HG03521 (cell line): ENCODE data around the gene SHB.

ENCODE experiments used
- ATAC-seq: cut with Tn5 transposase; IDR thresholded peaks from one replicate; pipeline ENCODE4 v1.9.1; 2021; ENCODE audit warnings: mild to moderate bottlenecking, moderate library complexity; ENCODE audit not compliant: unreplicated experiment

SHB gene

DNA sequence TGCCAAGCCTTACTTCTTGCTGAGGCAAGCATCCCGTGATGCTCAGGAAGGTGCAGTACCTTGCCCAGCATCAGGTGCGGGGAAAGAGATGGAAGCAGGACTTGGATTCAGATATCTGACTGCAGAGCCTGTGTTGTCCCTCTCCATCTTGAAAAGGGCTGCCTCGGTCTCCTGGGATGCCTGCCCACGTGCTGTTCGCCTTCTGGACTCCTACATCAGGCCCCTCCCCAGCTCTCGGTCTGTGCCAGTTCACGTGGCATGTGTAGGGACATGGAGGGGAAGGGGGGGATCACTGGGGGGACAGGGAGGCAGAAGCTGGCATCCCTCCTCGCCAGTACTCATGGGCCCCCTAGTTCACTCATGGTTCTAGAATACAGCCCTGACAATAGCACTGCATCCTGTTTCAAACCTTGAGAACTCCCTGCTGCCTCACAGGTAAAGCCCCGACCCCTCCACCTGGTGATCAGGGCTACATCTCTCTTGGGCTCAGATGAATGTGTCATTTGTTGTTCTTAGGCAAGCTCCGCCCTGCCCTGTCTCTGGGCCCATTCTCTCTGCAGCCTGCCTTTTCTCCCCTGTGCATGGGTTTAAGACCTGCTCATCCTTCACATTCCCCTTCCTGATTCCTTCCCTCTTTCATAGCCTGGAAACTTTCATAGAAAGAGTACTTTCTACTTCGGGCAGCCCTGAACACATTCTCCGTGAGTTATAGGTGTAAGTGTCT, 126.2 kb downstream of the SHB start:
- ATAC-seq, result no peak

DNA sequence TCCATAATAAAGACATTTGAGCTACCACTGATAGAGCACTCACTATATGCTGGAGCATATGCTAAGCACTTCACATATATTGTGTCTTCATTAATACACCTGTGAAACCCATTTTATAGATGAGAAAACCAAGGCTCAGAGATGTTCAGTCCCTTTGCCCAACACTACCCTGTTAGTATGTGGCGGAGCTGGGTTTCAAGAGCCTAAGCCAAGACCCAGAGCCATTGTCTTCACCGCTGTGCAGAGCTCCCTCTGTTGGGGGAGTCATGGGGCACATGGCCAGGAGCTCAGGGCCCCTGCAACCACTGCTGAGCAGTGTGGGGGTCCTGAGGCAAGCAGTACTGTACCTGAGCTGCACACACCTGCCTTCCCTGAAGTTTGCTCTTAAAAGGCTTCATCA, 127.8 kb downstream of the SHB start:
- ATAC-seq, result no peak

DNA sequence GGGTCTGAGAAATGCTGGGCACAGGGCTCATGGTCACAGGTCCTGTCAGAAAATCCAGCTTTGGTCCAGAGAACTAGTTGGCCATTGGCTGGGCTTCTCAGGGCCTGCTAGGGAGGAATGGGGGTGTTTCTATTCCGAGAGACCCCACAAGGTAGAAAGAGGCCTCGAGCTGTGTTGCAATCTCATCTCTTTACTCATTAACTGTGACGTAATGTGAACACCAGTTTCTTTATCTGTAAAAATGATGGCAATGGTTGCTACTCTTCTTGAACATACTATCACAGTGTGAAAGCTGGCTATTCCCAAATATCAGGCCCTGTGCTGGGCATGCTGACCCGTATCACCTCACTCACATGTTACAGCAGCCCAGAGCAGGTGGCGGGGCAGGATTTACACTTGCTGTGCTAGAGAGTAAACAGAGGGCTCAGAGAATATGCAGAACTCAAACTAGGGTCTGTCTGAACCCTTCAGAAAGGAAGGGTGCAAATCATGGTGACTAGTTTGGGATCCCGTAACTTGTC, 129.4 kb downstream of the SHB start:
- ATAC-seq, result no peak

GRCh38 chr9:37938121-37938891, 130.7 kb downstream of the SHB start:
- ATAC-seq, result no peak

DNA sequence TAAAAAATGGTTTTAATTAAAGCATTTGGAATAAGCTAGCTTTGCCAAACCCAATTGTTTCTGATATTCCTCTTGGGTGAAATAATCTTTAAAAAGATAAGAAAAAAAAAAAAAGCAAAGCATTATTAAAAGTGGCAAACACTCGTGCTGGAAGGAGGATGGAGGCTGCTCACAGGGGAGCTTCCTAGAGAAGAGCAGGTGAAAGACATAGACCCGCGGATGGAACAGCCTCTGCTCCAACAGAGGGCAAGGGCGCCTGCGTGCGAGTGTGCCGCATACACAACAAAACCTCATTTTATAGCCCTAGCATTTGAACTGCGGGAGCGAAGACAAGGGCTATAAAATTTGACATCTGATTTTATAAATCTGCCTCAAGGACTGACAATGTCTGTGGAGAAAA, 131.7 kb downstream of the SHB start:
- ATAC-seq, result no peak

GRCh38 chr9:37936965-37937364, 132.1 kb downstream of the SHB start:
- no peak for ATAC-seq

- no peak for ATAC-seq
Observed at GRCh38 chr9:37936376-37936775, 132.7 kb downstream of the SHB start.

DNA sequence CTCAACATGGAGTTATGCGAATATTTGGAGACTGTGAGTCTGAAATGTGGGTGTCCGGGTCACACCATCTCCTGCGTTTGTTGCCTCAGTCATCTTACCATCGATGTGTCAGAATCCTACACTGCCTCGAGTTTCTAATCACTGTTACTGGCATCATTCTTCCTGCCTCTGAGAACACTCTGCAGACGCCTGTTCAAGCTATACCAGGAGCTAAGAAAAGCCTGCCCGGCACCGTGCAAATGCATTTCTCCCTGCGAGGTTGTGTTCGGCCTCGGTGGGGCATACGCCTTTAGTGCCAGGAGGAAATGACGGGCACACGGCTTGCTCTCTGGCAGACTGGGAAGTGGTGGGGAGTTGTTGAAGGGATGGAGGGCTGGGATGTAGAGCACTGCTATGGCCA, 133.9 kb downstream of the SHB start:
- ATAC-seq, result no peak

- no peak for ATAC-seq
Observed at GRCh38 chr9:37931592-37931991, 137.4 kb downstream of the SHB start.

DNA sequence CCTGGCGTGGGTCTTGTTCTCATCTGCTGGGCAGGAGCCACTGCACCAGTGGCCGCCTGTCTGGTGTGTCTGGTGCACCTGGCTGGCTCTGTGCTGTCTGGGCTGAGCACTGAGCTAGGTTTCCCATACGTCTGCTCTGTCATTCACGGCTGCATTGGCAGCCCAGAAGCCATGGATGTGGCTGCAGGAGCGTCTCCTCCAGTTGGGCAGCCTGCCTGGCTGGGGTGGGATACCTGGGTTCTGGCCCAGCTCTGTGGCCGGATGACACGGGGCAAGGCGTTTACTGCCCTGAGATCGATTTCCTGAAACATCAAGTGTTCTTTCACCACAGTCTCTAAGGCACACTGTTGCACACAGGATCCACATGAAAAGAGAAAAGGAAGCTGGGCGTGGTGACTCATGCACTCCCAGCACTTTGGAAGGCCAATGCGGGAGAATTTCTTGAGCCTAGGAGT, 139.6 kb downstream of the SHB start:
- ATAC-seq, result no peak

DNA sequence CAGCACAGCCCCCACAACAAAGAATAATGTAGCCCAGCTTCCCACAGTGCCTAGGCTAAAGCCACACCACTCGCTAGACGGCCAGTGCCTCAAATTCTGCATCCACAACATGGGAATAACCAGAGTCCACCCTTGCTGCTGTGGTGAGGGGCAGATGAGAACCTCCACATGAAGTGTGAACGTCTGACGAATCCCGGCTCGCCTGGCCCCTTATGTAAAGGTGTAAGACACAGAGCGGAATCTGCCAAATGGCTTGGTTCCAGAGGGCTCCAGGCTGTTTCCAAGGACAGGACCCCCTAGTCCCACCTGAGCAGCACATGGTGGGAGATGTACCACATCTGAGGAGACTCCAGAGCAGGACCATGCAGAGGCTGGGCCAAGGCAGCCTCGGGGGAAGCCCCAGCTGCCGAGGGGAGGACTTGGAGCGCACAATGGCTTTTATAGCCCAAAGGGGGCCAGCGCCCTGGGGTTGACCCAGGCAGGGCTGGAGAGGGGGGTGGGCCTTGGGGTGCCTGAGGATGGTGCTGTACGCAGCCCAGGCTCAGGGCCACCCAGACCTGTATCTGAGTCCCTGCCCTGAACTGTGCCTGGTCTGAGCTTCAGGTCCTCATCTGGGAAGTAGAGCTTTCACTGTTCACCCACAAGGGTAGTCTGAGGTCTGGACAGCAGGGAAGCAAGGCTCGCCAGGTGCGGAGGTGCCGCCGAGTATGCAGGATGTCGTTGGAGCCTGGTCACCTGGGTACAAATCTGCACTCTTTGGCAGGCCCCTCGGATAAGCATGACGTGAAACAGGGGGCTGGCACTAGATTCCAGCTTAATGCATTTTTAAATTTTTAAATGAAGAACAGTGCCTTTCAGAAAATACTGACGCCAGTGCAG, 140.2 kb downstream of the SHB start:
- no peak for ATAC-seq

DNA sequence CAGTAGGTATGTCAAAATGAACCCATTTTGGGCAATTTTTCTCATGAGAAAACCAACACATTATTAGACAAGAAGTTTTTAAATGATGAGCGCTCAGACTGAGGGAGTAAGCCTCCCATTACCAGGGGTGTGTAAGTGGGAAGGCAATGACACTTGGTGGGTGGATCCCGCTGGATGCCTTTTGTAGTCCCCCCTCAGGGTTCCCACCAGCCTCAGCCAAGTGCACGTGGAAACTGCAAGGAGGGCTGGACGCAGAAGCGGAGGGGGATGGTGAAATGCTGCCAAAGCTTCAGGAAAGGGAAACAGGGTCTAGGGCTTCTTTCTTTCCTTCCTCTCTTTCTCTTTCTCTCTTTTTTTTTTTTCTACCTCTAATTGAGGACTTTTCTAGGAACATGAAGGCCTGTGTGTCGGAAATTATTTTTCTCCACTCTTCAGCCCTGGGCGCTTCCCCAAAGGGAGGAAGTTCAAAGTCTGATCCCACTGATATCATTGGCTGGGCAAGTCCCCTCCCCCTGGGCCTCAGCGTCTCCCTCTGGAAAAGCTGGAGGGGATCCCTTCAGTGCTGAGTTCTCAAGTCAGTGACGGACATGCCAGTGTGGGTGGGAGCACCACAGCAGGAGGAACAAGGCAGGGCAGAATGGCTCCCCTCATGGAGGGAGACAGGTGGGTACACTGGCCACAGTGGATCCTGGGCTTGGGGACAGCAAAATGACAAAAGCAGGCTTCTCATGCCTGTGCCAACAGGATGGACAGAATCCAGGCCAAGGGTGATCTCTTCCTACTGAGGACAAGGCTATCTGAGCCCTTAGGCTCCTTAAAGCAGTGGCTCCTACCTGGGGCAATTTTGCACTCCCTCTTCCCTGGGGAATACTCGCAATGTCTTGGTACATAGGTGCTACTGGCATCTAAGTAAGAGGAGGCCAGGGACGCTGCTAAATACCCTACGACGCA, 141.2 kb downstream of the SHB start:
- no peak for ATAC-seq

DNA sequence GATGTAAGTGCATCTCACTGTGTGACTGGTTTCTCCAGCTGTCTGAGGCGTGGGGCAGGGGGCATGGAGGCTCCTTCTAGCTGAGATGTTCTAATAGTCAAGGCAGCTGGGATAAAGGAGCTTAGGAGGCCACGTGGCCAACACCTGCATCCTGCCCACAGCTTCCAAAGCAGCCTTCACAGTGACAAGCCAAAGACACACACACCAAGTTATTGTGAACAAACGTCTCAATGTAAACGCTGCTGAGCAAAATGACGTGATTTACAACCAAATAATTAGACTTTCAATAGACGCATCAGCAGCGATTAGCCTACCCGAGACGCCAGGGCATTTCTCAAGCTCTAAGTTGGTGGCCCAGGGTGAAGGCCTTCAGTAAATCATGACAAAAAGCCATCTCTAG, 141.9 kb downstream of the SHB start:
- no peak for ATAC-seq

DNA sequence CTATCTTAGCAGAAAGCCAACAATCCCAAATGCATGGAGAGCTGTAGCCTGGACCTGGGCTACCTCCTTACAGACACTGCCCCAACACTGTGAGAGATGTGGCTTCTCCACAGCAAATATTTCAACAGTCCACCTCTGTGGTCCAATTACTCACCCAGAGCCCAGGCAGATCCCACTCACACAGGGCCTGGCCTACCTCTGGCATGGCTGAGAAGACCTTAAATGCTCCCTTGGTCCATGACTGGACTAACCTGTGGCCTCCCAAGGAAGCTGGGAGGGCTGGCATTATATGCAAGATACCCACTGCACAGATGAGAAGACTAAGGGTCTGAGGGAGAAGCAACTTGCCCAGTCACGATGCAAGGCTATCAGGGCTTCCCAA, 142.3 kb downstream of the SHB start:
- no peak for ATAC-seq

DNA sequence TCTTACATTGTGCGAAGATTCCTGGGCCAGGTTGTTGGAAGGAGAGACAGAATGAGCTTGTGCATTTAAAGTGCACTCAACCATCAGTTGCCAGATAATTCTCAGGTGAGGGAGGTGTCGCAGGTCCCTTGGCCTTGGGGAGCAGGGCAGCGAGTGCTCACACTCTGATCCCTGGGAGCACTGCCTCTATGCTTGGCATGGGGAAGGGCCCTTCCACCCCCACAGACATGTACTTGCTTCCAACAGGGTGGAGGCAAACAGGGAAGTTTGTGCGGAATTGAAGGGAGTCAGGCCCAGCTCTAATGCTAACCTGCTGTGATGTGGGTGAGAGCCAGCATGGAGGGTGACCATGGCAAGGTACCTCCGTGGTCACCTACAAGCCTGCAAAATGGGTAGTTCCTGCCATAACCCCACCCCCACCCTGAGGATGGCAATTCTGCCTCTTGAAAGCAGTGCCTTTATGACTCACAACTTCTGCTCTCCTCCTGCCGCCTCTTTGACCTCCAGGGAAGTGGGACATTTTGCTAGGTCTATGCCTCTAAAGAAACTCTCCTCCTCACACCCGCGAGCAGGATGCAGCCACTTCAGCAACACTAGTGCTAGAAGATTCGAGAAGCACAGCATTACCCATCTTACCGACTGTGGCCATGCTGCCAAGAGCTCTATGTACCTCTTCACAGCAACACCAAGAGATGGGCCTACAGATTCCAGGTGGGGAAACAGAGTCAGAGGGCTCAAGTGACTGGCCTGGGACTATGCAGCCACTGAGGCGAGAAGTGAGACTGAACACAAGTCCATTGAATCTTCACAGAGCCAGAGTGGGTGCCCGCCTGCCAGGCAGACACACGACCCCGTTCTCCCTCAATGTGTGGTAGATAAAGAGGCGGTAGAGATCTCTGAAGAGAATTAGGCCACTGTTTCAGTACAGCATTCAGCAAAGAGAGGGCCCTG, 143.0 kb downstream of the SHB start:
- ATAC-seq, result no peak

GRCh38 chr9:37925006-37925405, 144.0 kb downstream of the SHB start:
- ATAC-seq, result no peak

DNA sequence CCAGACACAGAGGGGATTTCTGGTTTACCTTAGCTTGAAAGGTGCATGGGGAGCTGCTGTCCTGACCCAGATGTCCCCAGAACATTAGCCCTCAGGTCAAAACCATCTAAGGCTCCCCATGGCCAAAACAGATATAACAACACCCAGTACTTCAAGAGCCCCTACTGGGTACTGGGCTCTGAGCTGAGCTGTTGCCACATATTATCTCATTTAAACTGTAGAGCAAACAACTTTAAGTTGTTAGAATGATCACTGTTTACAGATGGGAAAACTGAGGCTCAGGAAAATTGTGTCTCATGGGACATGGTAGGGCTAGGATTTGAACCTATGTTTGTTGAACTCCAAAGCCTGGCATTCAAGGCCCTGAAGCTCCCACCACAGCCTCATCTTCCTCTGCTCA, 144.5 kb downstream of the SHB start:
- no peak for ATAC-seq

DNA sequence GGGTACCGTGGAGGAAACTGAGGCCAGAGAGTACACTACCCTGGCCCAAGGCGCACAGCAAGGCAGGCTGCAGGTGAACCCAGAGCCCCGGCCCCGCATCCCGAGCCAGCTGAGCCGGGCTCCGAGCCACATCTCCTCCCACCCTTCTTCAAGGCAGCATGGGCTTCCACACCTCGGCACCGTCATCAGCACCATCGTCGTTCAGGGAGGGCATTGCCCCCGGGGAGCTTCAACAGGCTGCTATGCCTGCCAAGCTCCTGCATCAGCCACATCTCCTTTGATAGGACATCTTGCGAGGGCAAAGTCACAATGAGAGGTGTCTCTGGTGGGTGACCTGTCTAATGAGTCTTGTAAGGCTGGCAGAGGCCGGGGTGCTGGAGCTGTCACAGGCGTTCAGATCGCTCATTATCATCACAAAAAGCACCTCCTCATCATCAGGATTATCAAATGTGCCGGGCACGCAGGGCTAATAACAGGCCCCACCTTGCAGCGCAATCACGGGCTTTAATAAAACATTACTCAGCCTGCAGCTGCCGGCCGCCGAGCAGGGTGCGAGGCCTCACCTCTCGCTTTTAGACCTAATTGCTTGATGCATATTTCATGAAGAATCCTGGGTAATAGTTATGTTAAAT, 145.1 kb downstream of the SHB start:
- no peak for ATAC-seq
